Mononuclear cell (primary cell): ENCODE results near the gene APBA2. TPM values are rescaled to one million over a fixed set of nuclear protein-coding genes. Genes with fewer than 3 reads are reported as not detected.
"Not testable (repeated sequence)": the region's sequence is repeated elsewhere in the genome, so short reads cannot be mapped to it uniquely, and the experiment has no call there.

Experiments
- H3K27me3 ChIP-seq: 2 replicates; pipeline ENCODE4 v1.6.0; 2011; ENCODE audit warnings: low read length, control low read depth; ENCODE audit not compliant: insufficient read depth
- H3K4me1 ChIP-seq: 2 replicates; pipeline ENCODE4 v1.5.1; 2011; ENCODE audit warnings: mild to moderate bottlenecking, low read length, control low read depth; ENCODE audit not compliant: insufficient read depth
- H3K4me3 ChIP-seq: 2 replicates; pipeline ENCODE4 v1.5.1; 2011; ENCODE audit warnings: mild to moderate bottlenecking, low read length, moderate library complexity
- H3K9me3 ChIP-seq: 2 replicates; pipeline ENCODE4 v1.5.1; 2011; ENCODE audit warnings: low read depth, mild to moderate bottlenecking, control low read depth, low read length
- total RNA-seq: library from RNA; depleted of rRNA; stranded (reverse); fragments of >200 nt; gene quantifications from one replicate; pipeline ENCODE4 v1.2.3, GENCODE V29; 2012

Gene APBA2
- total RNA-seq, 1 donor = 78.6 TPM

- Histone ChIP-seq H3K4me1 (no peaks in the 10 kb centered on the region), H3K4me3 (no peak overlapping the region), H3K27me3 (no peaks in the 10 kb centered on the region), H3K9me3 (no peaks in the 10 kb centered on the region)
Observed at GRCh38 chr15:29142129-29142747, 256.5 kb downstream of the APBA2 start.

DNA sequence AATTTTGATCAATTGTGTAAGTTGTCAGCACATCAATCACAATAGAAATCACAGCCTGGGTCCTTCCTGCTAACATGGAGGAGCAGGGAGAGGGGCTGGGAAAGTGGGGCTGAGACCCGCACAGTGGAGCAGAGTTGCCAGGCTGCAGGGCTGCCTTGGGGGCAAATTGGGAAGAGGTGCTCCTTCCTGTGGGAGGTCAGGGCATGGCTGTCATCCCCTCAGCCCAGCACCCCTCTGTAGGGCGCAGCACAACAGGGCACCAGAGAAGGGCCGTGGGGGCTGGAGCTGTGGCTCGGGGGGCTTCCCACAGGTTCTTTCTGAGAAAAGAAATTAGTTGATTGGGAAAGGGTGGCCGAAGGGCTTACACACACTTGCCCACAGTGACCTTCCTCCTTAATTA is 257.5 kb downstream of the APBA2 start:
- H3K4me3 ChIP-seq = no peak overlapping the region
- H3K4me1 ChIP-seq = no peaks in the 10 kb centered on the region
- H3K9me3 ChIP-seq = no peaks in the 10 kb centered on the region
- H3K27me3 ChIP-seq = no peaks in the 10 kb centered on the region

GRCh38 chr15:29143909-29144635 is 258.3 kb downstream of the APBA2 start:
- H3K4me1 ChIP-seq = no peaks in the 10 kb centered on the region
- H3K27me3 ChIP-seq = no peaks in the 10 kb centered on the region
- H3K4me3 ChIP-seq = no peak overlapping the region
- H3K9me3 ChIP-seq = no peaks in the 10 kb centered on the region

- no peaks in the 10 kb centered on the region for H3K9me3 ChIP-seq
Observed at GRCh38 chr15:29149738-29150075, 263.9 kb downstream of the APBA2 start.

DNA sequence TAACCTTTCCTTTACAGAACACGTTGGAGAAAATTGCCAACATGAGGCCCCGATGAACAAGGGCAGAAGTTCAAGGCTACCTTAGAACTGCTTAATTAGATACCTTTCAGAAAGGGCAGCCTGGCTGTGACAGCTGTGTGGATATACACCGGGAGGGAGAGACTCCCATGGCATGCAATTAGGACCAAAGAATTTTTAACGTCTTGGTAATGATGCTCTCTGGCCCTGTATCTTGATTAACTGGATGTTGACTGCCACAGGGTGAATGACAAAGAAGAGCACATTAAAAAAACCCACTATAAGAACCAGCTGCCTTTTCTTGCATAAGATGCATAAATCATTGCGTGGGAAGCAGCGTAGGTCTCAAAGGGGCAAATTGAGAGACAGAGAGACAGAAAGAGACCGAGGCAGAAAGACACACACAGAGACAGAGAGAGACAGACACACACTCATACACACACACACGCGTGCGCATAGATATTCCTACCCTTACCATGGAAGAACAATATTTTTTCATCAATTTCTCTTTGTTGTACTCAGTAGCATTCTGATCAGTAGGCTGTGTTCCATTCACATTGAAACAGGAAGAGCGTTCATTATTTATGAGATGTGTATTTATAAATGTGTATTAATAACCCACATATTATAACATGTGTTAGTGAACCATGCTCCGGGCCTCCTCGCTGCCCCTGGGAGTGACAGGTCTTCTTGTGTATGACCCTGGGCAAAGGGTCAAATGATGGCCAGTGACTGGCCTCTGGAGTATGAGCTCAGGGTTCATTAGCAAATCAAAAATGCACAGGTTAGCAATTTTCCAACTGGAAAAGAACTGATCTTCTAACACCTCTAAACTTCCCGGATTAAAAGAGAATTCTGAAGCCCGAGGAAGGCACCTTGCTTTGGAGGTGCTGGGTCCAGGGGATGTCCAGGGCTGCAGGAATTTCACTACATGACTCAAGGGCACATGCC is 265.0 kb downstream of the APBA2 start:
- H3K9me3 ChIP-seq = no peaks in the 10 kb centered on the region
- no peaks in the 10 kb centered on the region for H3K4me1 ChIP-seq
- H3K27me3 ChIP-seq = no peaks in the 10 kb centered on the region
- no peak overlapping the region for H3K4me3 ChIP-seq

More at GRCh38 chr15:29149738-29150075, 263.9 kb downstream of the APBA2 start:
- Histone ChIP-seq H3K4me3 (no peak overlapping the region), H3K27me3 (no peaks in the 10 kb centered on the region), H3K4me1 (no peaks in the 10 kb centered on the region)

- no peaks in the 10 kb centered on the region for H3K9me3 ChIP-seq
- no peak overlapping the region for H3K4me3 ChIP-seq
- H3K27me3 ChIP-seq = no peaks in the 10 kb centered on the region
Observed at GRCh38 chr15:29151484-29151857, 265.7 kb downstream of the APBA2 start.

DNA sequence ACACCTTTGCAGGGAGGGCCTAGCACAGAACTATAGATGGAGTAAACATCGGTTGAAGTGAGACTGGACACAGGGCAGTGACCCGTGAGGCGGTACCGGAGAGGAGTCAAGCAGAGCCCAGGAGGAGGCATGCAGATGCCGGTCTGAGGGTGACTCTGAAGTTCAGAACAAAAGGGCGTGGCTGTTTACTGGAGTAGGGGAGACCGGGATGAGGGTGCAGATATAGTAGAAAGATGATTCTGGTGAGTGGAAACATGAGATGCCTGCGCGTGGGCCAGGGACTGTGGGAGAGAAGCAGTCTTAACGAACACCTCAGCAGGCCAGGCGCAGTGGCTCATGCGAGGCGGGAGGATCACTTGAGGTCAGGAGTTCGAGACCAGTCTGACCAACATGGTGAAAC is 270.7 kb downstream of the APBA2 start:
- Histone ChIP-seq H3K4me3 (no peak overlapping the region), H3K4me1 (no peaks in the 10 kb centered on the region), H3K27me3 (no peaks in the 10 kb centered on the region), H3K9me3 (no peaks in the 10 kb centered on the region)

More at GRCh38 chr15:29151484-29151857, 265.7 kb downstream of the APBA2 start:
- no peaks in the 10 kb centered on the region for H3K4me1 ChIP-seq

DNA sequence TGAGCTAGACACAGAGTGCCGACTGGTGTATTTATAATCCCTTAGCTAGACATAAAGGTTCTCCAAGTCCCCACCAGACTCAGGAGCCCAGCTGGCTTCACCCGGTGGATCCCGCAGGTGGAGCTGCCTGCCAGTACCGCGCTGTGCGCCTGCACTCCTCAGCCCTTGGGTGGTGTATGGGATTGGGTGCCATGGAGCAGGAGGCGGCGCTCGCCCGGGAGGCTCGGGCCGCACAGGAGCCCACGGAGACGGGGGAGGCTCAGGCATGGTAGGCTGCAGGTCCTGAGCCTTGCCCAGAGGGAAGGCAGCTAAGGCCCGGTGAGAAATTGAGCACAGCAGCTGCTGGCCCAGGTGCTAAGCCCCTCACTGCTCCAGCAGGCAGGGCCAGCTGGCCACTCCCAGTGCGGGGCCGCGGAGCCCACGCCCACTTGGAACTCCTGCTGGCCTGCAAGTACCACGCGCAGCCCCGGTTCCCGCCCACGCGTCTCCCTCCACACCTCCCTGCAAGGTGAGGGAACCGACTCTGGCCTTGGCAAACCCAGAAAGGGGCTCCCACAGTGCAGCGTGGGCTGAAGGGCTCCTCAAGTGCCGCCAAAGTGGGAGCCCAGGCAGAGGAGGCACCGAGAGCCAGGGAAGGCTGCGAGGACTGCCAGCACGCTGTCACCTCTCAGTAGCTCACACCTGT is 274.1 kb downstream of the APBA2 start:
- no peaks in the 10 kb centered on the region for H3K9me3 ChIP-seq
- H3K4me1 ChIP-seq = no peaks in the 10 kb centered on the region
- H3K4me3 ChIP-seq = no peak overlapping the region
- no peaks in the 10 kb centered on the region for H3K27me3 ChIP-seq

DNA sequence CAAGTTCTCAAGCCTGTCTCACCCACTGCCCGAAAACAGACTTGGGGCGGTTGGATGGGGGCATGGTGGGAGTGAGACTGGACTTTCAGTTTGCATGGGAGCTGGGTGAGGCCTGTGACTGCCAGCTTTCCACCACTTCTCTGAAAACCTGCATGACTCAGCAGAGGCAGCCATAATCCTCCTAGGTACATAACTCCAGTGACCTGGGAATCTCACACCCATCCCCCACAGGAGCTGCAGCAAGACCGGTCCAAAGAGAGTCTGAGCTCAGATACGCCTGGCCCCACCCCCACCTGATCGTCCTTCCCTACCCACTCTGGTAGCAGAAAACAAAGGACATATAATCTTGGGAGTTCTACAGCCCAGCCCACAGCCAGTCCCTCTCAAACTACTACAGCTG is 276.6 kb downstream of the APBA2 start:
- Histone ChIP-seq H3K27me3 (no peaks in the 10 kb centered on the region), H3K4me1 (no peaks in the 10 kb centered on the region), H3K4me3 (no peak overlapping the region), H3K9me3 (no peaks in the 10 kb centered on the region)

- H3K4me3 ChIP-seq, H3K9me3 ChIP-seq, H3K4me1 ChIP-seq, H3K27me3 ChIP-seq: not testable (repeated sequence)
Observed at GRCh38 chr15:29167122-29167521, 281.3 kb downstream of the APBA2 start.

Other genes with a start within 250 kb of the APBA2 start
- 1.2 TPM for gene GOLGA8M, start 173.6 kb upstream of the APBA2 start, total RNA-seq
- gene GOLGA6L7, start 37.3 kb upstream of the APBA2 start, total RNA-seq = not detected